ENCODE measurements around the gene NUAK1.
A peak's percentile ranks its signal among the peaks of the same experiment; 100 is the strongest.

- TF ChIP-seq, protein P1, sequence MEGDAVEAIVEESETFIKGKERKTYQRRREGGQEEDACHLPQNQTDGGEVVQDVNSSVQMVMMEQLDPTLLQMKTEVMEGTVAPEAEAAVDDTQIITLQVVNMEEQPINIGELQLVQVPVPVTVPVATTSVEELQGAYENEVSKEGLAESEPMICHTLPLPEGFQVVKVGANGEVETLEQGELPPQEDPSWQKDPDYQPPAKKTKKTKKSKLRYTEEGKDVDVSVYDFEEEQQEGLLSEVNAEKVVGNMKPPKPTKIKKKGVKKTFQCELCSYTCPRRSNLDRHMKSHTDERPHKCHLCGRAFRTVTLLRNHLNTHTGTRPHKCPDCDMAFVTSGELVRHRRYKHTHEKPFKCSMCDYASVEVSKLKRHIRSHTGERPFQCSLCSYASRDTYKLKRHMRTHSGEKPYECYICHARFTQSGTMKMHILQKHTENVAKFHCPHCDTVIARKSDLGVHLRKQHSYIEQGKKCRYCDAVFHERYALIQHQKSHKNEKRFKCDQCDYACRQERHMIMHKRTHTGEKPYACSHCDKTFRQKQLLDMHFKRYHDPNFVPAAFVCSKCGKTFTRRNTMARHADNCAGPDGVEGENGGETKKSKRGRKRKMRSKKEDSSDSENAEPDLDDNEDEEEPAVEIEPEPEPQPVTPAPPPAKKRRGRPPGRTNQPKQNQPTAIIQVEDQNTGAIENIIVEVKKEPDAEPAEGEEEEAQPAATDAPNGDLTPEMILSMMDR (conservative IDR thresholded peaks at IDR 0.05), result peak; percentile 10
- peak; percentile 87 for TF ChIP-seq ZFX (IDR thresholded peaks at IDR 0.05)
Measured at GRCh38 chr12:106138633-106139421, at the start of gene NUAK1.

Measured in C4-2B (cell line).